GM10847 (cell line): ENCODE data around the gene MMEL1.

Source experiments
- POLR2A ChIP-seq: IDR thresholded peaks from 2 replicates; pipeline ENCODE4 v1.6.1; 2011; ENCODE audit not compliant: insufficient read length; ENCODE audit errors: extremely low read depth

Gene MMEL1

DNA sequence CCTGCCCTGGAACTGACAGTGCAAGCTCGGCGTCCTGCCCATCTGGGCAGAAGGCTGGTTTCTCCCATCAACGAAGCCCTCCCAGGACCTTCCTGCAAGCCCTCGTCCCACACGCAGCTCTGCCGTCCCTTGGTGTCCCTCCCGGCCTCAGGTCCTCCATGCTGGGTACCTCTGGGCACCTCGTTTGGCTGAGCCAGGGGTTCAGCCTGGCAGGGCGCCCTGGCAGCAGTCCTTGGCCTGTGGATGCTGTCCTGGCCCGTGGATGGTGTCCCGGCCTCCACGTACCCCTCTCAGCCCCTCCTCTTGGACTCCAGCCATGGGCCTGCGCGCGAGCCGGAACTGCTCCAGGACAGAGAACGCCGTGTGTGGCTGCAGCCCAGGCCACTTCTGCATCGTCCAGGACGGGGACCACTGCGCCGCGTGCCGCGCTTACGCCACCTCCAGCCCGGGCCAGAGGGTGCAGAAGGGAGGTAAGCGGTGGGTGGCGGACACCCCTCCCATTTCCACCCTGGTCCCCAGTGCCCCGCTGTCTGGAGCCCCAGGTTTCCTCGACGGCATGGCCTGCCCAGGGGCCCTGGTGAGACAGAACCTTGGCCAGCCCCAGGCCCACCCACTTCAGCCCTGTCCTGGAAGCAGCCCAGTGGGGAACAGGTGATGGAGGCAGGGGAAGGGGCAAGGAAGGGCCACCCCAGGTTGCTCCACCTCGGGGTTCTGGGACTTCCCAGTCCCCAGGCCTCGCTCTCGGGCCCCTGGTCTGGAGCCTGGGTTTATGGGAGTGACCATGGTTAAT, 73.1 kb downstream of the MMEL1 start:
- TF ChIP-seq POLR2A: no peak

DNA sequence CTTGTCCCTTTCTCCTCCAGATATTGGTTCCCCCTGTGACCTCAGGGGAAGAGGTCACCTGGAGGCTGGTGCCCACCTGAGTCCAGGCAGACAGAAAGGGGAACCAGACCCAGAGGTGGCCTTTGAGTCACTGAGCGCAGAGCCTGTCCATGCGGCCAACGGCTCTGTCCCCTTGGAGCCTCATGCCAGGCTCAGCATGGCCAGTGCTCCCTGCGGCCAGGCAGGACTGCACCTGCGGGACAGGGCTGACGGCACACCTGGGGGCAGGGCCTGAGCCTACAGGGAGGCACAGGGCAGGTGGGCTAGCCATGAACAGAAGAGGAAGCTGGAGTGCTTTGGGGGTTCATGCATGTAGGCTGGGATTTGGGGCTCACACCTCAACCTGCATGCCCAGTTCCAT, 74.0 kb downstream of the MMEL1 start:
- TF ChIP-seq POLR2A: no peak

DNA sequence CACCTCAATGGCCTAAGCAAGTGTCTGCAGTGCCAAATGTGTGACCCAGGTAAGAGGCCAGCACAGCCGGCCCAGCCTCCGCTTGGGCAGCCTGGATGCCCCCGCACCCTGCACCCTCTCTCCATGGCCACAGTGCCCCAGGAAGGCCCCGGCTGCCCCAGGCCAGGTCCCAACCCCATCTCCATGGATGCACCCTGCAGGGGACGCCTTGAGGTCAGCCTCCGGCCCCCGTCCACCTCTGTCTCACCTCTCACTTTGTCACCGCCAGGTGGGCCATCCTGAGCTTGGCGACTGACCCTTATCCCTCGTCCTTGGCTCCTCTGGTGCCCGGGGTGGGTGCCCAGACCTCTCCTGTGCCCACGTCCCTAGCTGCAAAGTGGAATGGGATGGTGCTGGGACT, 74.4 kb downstream of the MMEL1 start:
- no peak for TF ChIP-seq POLR2A

DNA sequence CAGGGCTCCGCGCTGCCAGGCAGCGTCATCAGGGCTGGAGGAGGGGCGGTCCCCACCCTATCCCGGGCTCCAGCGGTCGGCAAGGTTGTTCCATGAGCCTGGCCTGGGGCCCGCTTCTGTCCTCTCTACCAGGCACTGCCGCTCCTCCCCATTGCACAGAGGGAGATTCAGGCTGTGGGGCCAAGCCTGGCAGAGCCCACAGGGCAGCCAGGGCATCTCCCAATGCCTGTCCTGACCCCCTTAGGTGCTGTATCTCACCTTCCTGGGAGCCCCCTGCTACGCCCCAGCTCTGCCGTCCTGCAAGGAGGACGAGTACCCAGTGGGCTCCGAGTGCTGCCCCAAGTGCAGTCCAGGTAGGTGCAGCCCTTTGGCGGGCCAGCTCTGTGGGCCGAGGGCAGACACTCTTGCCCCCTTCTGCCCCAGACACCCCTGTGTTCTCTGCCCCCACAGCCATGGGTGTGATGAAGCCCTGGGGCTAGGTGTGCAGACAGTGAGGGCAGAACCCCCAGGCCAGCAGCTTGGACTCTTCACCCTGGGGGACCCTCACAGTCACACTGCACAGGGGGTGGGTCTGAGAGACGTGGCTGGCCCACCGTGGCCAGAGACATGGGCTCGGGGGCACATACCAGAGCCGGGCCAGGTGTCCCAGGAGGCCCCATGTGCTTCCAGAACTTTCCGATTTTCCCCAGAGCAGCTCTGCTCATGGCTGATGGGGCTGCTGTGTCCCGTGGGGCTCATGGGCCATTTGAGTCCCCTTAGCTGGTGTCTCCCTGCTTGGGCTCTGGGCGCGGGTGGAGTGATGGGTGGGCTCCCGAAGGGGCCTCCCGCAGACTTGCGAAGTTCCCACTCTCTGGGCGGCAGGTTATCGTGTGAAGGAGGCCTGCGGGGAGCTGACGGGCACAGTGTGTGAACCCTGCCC, 75.1 kb downstream of the MMEL1 start:
- no peak for TF ChIP-seq POLR2A

DNA sequence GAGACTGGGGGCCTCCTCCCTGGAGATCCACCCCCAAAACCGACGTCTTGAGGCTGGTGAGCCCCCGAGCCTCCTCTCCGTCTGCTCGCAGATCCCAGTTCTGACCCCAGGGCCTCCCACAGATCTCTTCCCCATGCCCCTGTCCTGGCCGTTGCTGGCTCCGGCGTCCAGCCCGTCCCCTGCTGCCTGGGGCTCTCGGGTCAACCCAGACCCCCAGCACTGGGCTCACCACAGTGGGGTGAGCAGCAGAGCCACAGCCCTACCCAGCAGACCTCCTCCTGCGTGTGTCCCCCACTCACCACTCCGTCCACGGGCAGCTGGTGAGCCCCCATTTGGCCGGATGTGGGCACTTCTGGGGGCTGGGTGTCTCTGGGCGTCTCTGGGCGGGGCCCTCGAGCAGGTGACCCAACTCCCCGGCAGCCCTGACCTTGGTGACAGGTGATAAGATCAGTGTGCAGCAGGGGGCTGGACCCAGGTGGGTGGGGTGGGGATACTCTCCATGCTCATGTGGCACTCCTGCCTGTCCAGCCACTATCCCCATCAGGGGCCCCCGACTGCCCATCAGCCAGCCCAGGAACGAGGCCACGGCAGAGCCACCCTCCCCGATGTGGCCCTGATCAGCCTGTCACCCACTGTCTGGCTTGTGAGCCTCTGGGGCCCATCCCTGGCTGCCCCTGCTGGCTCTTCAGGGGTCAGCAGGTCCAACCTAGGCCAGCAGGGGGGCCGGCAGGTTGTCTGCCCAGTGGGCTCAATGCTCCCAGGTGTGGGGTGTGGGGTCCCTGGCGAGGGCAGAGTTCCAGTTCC, 75.9 kb downstream of the MMEL1 start:
- TF ChIP-seq POLR2A: peak; percentile 39

DNA sequence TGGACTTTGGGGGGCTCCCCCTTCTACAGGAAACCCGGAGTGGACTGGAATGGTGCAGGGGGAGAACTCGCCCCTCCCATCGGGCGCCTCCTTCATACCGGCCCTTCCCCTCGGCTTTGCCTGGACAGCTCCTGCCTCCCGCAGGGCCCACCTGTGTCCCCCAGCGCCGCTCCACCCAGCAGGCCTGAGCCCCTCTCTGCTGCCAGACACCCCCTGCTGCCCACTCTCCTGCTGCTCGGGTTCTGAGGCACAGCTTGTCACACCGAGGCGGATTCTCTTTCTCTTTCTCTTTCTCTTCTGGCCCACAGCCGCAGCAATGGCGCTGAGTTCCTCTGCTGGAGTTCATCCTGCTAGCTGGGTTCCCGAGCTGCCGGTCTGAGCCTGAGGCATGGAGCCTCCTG, 76.5 kb downstream of the MMEL1 start, which contains the start of gene TNFRSF14:
TNFRSF14 (plus strand) TSS at position 95 of the 401 bp plus-strand sequence; CDS start at position 389, 294 bp downstream.
- peak; percentile 26 for TF ChIP-seq POLR2A

DNA sequence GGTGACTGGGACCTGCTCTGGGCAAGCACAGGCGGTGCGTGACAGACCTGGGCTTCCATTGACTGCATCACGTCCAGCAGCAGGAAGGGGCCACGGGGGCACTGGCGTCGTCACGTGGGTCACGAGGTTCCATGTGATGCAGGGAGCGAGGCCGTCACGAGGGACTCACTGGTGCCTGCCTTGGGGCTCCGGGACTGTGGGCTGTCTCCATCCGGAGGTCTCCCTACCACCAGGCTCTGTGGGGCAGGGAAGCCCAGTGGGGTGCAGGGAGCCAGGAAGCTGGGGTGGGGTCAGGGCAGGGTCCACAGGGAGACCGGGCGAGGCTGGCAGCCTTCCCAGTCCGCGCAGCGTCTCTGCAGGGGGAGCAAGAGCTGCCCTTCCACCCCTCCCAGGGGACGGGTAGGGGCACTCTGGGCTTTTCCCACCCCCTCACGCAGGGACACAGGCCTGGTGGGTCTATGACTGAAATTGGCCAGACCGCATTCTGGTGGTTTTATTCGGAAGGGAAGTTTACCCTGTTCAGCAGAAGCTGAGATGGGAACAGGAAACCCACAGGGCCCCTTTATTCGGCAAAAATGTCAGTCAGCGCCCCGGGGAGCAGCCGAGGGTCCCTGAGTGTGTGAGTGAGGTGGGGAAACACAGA, 77.1 kb downstream of the MMEL1 start:
- TF ChIP-seq POLR2A: peak; percentile 30

DNA sequence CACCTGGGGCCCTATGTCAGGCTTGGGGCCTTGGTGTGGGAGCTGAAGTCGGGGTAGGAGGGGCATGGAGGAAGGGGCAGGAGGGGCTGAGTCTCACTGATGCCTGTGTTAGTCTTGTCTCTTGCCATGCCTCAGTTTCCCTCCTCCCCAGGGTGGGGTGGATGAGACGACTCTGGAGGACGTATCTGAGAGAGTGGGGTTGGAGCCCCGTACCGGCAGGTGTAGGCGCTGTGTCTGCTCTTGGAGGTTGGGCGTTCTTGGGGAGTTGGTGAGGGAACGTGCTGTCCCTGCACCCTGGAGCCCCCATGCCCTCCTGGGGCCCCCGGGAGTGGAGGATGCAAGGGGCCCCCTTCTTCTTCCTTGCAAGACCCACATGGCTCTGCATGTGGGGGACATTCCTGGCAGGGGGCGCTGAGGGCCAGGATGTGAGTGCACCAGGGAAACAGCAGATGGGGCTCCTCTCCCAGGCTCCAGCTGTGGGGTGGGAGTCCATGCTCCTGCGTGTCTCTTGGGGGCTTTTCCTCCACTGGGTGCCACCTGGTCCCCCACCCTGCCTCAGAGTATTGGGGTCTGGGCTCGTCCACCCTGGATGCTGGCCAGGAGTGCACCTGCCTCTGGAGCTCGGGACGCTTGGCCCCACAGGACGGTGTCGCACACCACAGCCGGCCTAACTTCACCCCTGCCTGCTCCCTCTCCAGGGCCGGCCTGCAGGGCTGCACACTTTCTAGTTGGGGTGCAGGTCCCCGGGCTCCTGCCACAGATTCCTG, 78.0 kb downstream of the MMEL1 start:
- no peak for TF ChIP-seq POLR2A

DNA sequence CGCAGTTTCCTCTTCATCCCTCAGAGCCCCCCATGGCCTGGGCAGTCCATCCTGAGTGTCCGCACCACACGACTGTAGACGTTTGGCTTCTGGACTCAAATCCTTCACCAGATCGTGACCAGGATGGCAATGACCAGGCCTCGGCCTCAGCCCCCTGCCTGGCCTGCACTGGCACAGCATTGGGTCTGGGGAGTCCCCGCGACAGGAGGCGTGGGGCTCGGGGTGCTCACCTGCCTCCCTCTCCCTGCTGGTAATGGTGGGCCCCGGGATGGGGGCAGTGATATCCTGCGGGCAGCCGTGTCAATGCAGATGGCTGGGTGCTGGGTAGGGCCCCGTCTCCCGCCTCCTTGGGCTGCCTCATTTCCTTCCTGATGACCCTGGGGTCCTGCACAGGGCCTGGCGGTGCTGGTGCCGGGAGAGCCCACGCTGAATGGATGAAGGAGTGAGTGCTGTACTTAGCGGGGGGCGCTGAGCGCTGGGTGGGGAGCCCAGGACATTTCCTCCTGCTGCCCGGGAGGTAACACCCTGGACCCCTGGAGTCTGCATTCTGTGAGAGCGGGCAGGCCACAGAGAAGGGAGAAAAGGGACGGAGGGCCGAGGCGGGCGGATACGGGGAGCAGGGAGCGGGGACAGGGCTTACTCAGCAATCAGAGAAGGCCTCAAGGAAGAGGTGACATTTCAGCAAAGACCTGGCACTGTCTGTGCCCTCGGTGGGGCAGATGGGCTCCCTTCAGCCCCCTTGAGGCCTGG, 78.8 kb downstream of the MMEL1 start:
- TF ChIP-seq POLR2A: no peak

DNA sequence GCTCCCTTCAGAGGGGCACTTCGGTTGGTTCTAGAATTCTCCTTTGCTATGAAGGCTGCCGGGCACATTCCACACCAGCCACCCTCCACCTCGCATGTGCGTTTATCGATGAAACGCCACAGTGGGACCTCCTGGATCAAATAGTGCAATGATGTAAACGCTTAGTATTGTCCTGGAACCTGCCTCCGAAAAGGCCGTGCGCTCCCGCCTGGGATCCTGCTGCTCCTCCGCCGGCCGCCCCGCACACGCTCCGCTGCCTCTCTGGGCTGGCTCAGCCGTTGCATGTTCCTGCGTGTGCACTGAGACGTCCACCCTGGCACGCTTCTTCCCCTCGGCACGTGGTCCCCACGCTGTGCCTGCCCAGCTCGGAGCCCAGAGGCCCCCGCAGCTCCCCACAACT, 80.6 kb downstream of the MMEL1 start:
- TF ChIP-seq POLR2A: no peak

DNA sequence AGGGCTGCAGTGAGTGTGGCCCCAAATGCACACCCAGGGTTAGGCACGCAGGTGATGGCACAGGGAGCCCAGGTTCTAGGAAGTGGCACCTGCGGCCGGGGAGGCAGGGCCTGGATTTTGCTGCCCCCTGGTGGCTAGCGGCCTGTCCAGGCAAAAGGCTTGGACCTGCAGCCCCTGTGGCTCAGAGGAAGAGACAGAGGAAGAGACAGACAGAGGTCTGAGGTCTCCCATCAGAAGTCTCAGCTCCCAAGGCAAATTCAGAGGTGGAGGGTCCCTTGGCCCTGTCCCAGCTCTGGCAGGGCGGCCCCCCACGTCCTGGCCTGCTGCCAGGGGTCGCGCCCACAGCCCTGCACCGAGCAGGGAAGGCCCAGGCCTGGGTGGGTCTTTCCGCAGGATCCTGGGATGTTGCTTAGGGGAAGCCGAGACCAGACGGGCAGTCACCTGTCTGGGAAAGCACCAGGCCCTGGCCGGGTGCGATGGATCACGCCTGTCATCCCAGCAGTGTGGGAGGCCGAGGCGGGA, 84.7 kb downstream of the MMEL1 start:
- no peak for TF ChIP-seq POLR2A

DNA sequence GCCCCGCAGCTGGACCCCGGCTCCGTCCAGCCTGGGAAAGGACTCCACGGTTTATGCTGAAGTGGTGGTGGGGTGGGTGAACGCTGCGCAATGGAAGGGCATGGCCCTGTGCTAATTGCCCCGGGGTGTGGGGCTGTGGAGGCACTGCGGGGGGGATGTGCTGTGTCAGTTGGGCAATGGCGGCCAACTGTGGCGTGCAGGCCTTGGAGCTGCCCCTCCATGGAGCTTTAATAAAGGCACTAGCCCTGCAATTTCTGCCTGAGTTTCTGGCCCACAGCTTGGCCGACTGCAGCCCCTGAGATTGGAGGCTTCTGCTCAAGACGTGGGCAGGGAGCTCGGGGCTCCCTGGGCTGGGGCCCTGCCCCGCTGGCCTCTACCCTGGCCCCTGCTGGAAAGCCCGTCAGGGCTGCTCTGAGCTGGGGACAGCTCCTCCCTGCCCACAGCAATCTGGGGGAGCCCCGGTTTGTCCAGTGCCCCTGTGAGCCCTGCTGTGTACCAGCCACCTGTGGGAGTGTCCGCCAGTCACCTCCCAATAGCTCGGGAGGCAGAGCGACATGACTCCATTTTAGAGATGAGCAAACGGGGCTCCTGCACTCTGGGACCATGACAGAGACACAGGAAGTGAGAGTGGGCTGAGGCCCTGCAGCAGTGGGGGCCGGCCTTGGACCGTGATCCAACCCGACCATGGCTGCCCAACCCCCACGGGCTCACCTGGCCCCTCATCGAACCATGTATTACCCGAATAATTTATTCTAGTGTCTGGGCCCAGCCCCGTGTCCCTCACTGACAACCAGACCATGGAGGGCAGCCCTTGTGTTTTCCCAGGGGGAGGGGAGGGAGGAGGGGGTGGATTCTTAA, 85.4 kb downstream of the MMEL1 start:
- peak; percentile 13 for TF ChIP-seq POLR2A
